ENCODE measurements around the gene TCERG1L. TPM values are rescaled to one million over a fixed set of nuclear protein-coding genes. Genes with fewer than 3 reads are reported as not detected.

TCERG1L gene
- total RNA-seq, 1 donor from 2014 or later, result not detected

DNA sequence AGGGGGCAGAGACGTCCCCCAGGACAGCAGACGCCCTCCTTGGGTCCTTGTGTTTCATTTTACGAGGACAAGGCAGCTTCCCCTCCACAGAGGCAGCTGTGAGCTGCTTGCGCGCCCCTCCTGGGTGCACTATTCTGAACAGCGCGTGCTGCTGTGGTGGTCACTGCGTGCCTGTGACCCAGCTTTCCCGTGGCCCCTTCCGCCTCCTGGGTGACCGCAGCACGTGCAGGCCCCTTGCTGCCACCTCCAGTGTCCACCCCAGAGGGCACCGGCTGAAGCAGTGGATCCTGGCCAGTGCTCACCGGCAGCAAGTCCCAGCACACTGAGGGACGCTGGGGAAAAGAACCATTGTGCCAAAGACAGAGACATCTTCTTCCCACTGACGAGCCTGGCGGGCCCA is 81.4 kb downstream of the TCERG1L start:
- TF ChIP-seq, protein P1, sequence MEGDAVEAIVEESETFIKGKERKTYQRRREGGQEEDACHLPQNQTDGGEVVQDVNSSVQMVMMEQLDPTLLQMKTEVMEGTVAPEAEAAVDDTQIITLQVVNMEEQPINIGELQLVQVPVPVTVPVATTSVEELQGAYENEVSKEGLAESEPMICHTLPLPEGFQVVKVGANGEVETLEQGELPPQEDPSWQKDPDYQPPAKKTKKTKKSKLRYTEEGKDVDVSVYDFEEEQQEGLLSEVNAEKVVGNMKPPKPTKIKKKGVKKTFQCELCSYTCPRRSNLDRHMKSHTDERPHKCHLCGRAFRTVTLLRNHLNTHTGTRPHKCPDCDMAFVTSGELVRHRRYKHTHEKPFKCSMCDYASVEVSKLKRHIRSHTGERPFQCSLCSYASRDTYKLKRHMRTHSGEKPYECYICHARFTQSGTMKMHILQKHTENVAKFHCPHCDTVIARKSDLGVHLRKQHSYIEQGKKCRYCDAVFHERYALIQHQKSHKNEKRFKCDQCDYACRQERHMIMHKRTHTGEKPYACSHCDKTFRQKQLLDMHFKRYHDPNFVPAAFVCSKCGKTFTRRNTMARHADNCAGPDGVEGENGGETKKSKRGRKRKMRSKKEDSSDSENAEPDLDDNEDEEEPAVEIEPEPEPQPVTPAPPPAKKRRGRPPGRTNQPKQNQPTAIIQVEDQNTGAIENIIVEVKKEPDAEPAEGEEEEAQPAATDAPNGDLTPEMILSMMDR (IDR thresholded peaks at IDR 0.05), result no peak
- TF ChIP-seq POLR2AphosphoS5 (IDR thresholded peaks at IDR 0.05; ENCODE audit: insufficient read depth in 1 of 2, low read depth in 1 of 2) (no peak), POLR2A (IDR thresholded peaks at IDR 0.05) (no peak)
- no peaks in the 10 kb centered on the region for H3K9me3 ChIP-seq
- H3K4me1 ChIP-seq, result no peaks in the 10 kb centered on the region
- no peaks in the 10 kb centered on the region for H3K27me3 ChIP-seq
- intact Hi-C loops (cut with DNase I), result no loop called here
- H3K27ac ChIP-seq, result no peak overlapping the region
- no peaks in the 10 kb centered on the region for H3K36me3 ChIP-seq
- H3K4me3 ChIP-seq, result no peak overlapping the region
- no peak for DNase-seq (ENCODE audit: extremely low spot score in 2 of 2)

- Histone ChIP-seq H3K27me3 (no peaks in the 10 kb centered on the region), H3K36me3 (no peaks in the 10 kb centered on the region), H3K4me3 (no peak overlapping the region), H3K27ac (no peak overlapping the region), H3K4me1 (no peaks in the 10 kb centered on the region), H3K9me3 (no peaks in the 10 kb centered on the region)
- intact Hi-C loops (cut with DNase I), result no loop called here
- no peak for DNase-seq (ENCODE audit: extremely low spot score in 2 of 2)
- no peak for TF ChIP-seq POLR2AphosphoS5 (IDR thresholded peaks at IDR 0.05; ENCODE audit: insufficient read depth in 1 of 2, low read depth in 1 of 2)
- TF ChIP-seq, protein P1 (IDR thresholded peaks at IDR 0.05), result no peak
- TF ChIP-seq POLR2A (IDR thresholded peaks at IDR 0.05), result no peak
These were observed 84.3 kb downstream of the TCERG1L start for GRCh38 chr10:131227163-131227740.

GRCh38 chr10:131226446-131227162 is 84.9 kb downstream of the TCERG1L start:
- Histone ChIP-seq H3K9me3 (no peaks in the 10 kb centered on the region), H3K27me3 (no peaks in the 10 kb centered on the region), H3K4me3 (no peak overlapping the region), H3K4me1 (no peaks in the 10 kb centered on the region), H3K27ac (no peak overlapping the region), H3K36me3 (no peaks in the 10 kb centered on the region)
- TF ChIP-seq POLR2AphosphoS5 (IDR thresholded peaks at IDR 0.05; ENCODE audit: insufficient read depth in 1 of 2, low read depth in 1 of 2) (no peak), POLR2A (IDR thresholded peaks at IDR 0.05) (no peak)
- TF ChIP-seq, protein P1 (IDR thresholded peaks at IDR 0.05), result no peak
- intact Hi-C loops (cut with DNase I), result no loop called here
- DNase-seq (ENCODE audit: extremely low spot score in 2 of 2), result no peak

- Histone ChIP-seq H3K27ac (no peak overlapping the region), H3K4me1 (no peaks in the 10 kb centered on the region), H3K9me3 (no peaks in the 10 kb centered on the region), H3K36me3 (no peaks in the 10 kb centered on the region), H3K27me3 (no peaks in the 10 kb centered on the region), H3K4me3 (no peak overlapping the region)
- TF ChIP-seq POLR2A (IDR thresholded peaks at IDR 0.05), result no peak
- intact Hi-C loops (cut with DNase I), result no loop called here
- no peak for DNase-seq (ENCODE audit: extremely low spot score in 2 of 2)
These were observed 87.4 kb downstream of the TCERG1L start for GRCh38 chr10:131224106-131224505.

GRCh38 chr10:131223422-131223821 is 88.1 kb downstream of the TCERG1L start:
- TF ChIP-seq POLR2A (IDR thresholded peaks at IDR 0.05), result no peak
- TF ChIP-seq, protein P1 (IDR thresholded peaks at IDR 0.05), result no peak
- TF ChIP-seq POLR2AphosphoS5 (IDR thresholded peaks at IDR 0.05; ENCODE audit: insufficient read depth in 1 of 2, low read depth in 1 of 2), result no peak
- DNase-seq (ENCODE audit: extremely low spot score in 2 of 2), result no peak
- H3K4me3 ChIP-seq, result no peak overlapping the region
- H3K9me3 ChIP-seq, result no peaks in the 10 kb centered on the region
- no peaks in the 10 kb centered on the region for H3K4me1 ChIP-seq
- no peak overlapping the region for H3K27ac ChIP-seq
- intact Hi-C loops (cut with DNase I), result no loop called here
- no peaks in the 10 kb centered on the region for H3K27me3 ChIP-seq
- no peaks in the 10 kb centered on the region for H3K36me3 ChIP-seq
